Epithelial cell of esophagus (primary cell): ENCODE data around the gene SPATA18.

Source experiments
- DNase-seq: peaks from one replicate; pipeline ENCODE4 v3.0.0; 2010; ENCODE audit warnings: low read depth
- H3K4me3 ChIP-seq: 2 replicates; pipeline ENCODE4 v1.5.1; 2011; ENCODE audit warnings: mild to moderate bottlenecking, low read length, control low read depth
- TF ChIP-seq, protein P1 (sequence below): IDR thresholded peaks from 2 replicates; pipeline ENCODE4 v1.5.1; 2011; ENCODE audit warnings: low read depth, mild to moderate bottlenecking, low read length, control low read depth, inconsistent platforms; ENCODE audit not compliant: insufficient read depth; ENCODE audit errors: missing control alignments

The SPATA18 gene

DNA sequence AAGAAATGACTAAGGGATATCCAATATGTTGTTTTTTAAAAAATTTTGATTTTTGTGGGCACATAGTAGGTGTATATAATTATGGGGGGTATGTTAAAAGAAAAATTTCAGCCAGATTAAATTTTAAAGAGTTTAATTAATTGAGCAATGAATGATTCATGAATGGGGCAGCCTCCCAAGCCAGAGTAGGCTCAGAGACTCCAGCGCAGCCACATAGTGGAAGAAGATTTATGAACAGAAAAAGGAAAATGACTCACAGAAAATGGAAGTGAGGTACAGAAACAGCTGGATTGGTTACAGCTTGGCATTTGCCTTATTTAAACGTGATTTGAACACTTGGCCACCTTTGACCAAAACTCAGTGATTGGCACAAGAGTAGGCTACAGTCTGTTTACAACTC is 91.7 kb downstream of the SPATA18 start:
- DNase-seq, result no peak
- TF ChIP-seq, protein P1, sequence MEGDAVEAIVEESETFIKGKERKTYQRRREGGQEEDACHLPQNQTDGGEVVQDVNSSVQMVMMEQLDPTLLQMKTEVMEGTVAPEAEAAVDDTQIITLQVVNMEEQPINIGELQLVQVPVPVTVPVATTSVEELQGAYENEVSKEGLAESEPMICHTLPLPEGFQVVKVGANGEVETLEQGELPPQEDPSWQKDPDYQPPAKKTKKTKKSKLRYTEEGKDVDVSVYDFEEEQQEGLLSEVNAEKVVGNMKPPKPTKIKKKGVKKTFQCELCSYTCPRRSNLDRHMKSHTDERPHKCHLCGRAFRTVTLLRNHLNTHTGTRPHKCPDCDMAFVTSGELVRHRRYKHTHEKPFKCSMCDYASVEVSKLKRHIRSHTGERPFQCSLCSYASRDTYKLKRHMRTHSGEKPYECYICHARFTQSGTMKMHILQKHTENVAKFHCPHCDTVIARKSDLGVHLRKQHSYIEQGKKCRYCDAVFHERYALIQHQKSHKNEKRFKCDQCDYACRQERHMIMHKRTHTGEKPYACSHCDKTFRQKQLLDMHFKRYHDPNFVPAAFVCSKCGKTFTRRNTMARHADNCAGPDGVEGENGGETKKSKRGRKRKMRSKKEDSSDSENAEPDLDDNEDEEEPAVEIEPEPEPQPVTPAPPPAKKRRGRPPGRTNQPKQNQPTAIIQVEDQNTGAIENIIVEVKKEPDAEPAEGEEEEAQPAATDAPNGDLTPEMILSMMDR, result no peak
- H3K4me3 ChIP-seq, result no peak overlapping the region

DNA sequence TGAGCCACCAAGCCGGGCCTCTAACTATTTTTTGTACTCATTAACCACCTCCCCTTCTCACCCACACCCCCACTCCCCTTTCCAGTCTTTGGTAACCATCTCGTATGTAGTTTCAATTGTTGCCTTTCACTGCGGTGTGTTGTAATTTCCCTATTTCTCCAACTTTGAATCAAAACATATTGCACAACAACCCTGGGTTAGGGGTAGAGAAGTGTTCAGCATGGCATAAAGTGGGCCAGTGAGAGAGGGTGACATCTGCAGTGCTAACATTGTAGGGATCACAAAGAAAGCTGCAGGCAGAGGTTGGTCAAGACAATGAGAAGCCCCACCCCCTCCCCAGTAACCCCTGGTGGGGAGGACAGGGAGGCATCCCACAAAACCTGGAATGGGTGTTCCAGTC is 92.7 kb downstream of the SPATA18 start:
- TF ChIP-seq, protein P1, result no peak
- no peak for DNase-seq
- H3K4me3 ChIP-seq, result no peak overlapping the region

DNA sequence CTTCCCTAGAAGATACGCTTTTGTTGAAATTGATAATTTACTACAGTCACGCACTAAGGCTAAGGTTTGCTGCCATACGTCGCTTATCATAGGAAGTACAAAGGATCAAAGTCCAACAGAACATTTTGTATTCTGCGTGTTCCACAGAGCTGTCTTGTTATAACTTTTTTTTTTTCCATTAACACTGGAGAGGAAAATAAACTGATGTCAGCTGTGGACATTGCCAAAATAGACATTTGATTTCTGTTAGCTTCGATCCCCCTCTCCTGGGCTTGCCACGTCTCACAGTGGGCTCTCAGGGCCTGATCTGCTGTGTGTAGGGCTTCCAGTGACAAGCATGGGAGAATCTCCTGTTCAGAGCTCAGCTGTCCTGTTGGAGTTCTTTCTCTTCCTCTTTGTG is 93.3 kb downstream of the SPATA18 start:
- TF ChIP-seq, protein P1, result no peak
- H3K4me3 ChIP-seq, result no peak overlapping the region
- DNase-seq, result no peak
